GM19240 (cell line): ENCODE measurements around the gene COMMD1.
"Not testable (repeated sequence)": the region's sequence is repeated elsewhere in the genome, so short reads cannot be mapped to it uniquely, and the experiment has no call there.

Experiments
- DNase-seq: peaks from one replicate; pipeline ENCODE4 v3.0.0; 2011; ENCODE audit warnings: low spot score; ENCODE audit not compliant: insufficient read length

The COMMD1 gene

DNA sequence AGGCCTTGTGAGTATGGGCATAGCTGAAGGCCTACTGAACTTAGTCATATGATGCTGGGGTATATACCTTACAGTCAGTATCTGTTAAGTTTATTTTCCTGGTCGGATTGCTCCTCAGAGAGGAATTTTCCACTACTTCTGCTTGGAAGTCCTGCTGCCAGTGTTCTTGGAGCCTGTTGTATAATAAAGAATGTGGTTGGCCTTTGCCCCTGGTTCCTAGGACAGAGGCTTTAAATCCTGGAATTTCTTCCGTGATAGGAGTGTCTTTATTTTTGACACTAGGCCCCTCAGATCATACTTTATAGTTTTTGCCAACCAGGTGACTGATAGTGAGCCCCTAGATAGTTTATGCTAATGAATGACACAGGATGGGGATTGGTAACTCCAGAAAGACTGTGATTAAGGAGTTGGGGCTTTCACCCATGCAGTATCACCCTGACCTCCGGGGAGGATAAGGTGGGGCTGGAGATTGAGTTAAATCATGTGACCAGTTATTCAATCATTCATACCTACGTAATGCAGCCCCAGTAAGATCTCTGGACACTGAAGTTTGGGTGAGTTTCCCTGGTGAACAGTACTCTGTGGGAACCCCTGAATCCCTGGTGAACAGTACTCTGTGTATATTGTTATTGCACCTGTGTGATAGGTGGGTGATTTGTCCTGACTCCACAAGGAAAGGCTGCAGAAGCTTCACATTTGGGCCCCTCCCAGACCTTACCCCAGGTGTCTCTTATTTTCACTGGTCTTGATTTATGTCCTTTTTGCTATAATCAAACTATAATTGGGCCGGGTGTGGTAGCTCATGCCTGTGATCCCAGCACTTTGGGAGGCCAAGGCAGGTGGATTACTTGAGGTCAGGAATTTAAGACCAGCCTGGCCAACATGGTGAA lies 56.9 kb downstream of the COMMD1 start:
- DNase-seq = no peak

DNA sequence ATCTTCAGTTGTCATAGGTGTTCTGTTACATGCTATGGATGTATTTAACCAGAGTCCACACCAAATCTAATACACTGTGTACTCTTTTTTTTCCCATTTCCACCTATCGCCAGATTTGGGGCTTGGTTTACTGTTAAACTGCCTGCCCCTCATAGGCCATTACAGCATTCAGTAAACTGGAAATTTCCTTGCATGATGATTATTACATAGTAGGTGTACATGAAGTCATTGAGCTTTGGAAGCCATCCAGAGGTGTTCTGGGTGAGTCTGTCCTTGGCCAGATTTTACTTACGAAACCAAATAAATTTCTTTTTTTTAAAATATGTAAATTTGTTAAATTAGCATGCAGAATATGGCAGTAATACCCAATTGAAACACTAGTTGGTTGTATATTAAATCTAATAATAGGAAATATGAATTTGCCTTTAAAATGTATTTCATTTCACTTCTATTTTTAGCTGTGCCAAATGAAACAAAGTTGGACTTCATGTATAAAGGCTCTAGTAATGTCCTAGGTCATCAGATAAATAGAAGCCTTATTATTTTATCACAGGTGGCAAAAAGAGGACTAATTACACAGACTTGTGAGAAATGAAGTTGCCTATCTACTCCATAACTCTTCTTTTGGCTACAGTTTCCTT lies 60.7 kb downstream of the COMMD1 start:
- DNase-seq = no peak

DNA sequence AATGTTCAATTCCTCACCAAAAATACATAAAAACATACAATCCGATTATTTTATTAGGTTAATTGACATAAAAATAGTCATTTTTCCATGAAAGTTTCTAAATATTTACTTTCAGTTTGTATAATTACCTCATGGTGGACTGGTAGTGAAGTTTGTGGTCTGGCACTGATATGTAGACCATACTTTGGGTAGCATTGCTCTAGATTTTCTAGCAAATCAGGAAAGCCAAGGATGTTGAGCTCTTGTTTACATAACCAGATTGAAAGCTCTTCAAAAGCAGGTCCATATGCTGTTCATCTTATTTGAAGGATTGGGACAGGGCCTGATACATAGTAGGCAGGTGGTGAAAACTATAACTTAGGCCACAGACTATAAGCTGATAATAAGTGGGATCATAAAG lies 61.8 kb downstream of the COMMD1 start:
- DNase-seq = no peak

DNA sequence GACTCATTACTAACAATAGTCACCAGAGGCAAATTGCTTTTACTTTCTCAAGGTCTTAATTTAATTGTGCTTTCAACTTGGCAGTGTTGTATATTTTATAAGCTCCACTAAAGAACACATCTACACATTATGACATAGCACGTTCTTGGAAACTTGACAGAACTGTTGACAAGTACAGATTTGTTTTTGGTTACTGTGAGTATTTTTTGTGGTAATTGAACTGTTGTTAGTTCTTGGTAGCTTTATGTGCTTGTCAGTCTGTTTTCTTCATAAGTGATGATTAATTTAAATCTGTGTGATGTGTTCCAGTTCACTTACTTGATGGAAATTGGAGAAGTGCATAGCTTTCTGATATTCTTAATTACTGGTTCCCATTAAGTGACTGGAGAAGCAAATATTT lies 63.9 kb downstream of the COMMD1 start:
- DNase-seq = no peak

DNA sequence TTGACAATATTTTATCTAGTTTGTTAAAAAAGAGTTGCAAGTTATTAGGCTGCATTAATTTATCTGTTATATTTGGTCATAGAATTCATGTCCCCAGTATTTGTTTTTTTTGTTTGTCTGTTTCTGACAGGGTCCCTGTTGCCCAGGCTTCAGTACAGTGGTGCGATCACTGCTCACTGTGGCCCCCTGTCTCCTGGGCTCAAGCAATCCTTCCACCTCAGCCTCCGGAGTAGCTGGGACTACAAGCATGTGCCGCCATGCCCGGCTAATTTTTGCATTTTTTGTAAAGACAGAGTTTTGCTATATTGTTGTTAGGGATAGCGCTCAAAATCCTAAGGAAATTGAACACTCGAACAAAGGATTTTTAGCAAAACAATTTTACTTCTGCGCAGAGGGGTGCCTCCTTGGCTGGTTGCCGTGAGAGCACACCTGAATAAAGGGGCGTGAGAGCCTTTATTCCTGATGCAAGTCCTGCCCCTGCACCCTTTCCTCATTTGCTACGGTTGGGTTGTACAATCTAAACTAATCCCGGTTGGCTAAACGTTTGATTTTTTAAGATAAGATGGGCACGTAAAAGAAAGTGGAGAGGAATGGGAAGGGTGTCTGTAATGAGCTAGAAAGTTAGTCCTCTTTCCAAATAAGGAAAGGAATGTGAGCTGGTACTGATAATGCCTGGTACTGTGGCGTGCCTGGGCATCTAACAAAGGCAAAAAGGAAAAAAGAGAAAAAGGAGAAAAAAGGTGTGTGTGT lies 65.5 kb downstream of the COMMD1 start:
- no peak for DNase-seq

DNA sequence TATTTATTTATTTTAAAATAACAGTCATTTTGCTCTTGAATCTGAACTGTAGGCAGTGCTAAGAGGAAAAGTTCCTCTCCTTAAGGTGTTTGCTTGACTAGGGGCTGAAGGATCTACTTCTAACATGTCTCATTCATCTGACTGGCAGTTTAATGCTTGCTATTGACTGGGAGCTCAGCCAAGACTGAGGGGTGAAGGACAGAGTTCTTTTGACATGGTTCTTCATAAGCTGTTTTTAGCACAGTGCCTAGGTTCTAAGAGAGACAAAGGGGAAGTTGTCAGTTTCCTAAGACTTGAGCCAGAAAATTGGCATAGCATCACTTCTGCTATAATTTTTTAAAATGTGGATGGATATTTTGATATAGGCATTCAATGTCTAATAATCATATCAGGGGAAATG lies 73.0 kb downstream of the COMMD1 start:
- no peak for DNase-seq

DNA sequence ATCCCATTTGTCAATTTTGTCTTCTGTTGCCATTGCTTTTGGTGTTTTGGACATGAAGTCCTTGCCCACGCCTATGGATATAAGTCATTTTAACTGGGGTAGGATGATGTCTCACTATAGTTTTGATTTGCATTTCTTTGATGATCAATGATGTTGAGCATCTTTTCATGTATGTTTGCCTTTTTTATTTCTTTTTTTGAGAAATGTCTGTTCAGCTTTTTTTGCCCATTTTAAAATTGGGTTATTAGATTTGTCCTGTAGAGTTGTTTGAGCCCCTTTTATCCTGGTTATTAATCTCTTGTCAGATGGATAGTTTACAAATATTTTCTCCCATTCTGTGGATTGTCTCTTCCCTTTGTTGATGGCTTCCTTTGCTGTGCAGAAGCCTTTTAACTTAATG lies 75.3 kb downstream of the COMMD1 start:
- DNase-seq = no peak

DNA sequence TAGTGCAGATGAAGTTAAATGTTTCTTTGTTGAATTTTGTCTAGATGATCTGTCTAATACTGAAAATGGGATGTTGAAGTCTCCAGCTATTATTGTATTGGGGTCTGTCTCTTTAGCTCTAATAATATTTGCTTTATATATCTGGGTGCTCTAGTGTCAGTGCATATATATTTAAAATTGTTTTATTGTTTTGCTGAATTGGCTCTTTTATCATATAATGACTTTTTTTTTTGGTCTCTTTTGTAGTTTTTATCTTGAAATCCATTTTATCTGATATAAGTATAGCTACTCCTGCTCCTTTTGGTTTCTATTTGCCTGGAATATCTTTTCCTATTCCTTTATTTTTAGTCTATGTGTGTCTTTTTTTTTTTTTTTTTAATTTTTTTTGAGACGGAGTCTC lies 79.2 kb downstream of the COMMD1 start:
- no peak for DNase-seq

DNA sequence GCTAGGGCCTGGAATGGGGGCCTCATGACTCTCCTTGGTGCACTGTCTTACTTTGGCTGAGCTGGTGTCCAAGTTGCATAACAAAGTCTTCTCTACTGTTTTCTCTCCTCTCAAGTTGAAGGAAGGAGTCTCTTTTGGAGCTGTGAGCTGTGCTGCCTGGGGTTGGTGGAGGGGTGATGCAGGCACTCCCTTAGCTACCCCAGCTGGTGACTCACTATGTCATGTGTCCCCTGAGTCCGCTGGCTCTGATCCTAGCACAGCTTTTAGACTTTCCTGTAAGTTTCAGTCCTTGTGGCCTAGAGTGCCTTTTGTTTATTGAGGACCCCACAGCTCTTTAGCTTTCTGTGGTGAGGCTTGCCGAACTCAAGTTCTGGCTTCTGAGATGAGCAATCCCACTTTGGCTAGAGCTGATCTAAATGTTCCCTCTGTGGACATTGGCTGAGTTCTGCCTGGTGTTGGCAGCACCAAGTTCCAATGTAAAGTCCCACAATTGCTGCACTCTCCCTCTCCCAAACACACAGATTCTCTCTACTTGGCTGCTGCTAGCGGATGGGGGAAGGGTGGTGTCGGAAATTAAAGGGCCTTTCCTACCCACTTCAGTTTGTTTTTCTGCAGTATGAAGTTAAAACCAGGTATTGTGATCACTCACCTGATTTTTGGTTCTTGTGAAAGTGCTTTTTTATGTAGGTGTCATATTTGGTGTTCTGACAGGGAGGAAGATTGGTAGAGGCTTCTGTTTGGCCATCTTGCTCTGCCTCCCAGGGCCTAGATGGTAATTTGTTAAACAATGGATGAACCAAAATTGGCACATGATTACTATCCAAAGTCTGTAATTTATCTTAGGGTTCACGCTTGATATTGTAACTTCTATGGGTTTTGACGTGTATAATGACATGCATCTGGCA lies 83.2 kb downstream of the COMMD1 start:
- DNase-seq = no peak

DNA sequence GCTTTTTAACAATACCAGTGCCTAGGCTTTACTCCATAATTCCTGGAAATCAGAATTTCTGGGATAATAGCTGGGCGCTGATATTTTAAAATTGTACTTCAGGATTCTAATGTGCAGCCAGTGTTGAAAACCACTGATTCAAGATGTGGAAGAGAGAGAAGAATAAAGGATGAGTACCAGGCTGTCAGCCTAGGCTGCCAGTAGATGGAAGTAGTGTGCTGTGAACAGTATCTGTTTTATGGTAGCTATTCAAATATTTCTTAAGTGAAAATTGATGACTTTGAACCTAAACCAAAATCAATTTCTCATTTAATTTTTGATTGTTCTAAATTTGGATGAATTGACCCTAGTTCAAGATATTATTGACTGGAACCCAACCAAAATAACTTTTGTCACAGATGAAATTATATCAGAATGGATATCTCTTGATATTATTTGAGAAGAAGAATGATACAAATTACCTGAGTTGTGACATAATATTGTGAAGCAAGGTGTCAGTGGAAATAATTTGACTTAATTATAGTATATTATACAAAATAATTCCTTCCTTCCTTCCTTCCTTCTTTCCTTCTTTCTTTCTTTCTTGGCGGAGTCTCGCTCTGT lies 88.0 kb downstream of the COMMD1 start:
- DNase-seq = no peak

DNA sequence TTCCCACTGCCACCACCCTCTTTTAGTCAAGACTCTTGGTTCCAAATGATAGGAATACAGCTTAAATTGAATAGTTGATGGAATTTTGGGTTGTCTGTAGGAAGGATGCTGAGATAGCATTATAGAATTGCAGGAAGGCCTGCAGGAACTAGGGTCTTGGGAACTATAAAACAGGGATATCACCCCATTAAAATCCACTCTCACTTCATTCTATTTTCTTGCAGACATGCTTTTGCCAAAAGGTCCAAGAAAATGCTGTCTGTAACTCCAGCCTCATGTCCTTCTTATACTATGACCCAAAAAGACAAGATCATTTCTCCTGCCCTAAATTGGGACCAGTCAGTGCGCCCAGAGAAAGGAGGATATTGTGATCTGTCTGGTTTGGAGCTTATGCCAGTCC lies 89.1 kb downstream of the COMMD1 start:
- DNase-seq = no peak

DNA sequence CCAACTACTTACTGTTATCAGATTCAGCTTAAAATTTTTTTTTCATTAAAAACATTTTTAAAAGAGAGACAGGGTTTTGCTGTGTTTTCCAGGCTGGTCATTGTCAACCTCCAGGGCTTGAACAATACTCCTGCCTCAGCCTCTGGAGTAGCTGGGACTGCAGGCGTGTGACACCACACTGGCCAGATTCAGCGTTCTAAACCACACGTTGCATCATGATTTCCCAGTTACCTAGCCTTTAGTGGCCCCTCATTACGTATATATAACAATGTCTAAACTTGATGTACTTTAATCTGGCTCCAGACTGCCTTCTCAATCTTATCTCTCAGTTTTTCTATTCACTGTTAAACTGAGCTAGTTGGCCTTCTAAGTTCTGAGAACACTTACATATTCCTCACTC lies 89.6 kb downstream of the COMMD1 start:
- no peak for DNase-seq

DNA sequence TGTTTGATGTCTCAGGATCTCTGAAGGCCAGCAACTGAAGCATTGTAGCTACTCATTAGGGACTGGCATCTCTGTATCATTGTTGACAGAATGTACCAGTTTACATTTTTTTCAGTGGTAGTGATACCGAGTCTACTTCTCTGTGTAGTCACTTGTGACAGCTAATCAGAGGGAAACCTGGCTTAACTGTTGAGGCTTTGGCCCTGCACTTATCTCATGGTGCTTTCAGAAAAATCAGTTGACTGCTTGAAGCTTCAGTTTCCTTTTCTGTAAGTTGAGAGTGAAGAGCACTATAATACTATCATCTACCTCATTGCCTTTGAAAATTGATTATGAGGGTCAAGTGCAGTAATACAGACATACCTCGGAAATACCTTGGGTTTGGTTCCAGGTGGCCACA lies 90.0 kb downstream of the COMMD1 start:
- peak; percentile 35 for DNase-seq

DNA sequence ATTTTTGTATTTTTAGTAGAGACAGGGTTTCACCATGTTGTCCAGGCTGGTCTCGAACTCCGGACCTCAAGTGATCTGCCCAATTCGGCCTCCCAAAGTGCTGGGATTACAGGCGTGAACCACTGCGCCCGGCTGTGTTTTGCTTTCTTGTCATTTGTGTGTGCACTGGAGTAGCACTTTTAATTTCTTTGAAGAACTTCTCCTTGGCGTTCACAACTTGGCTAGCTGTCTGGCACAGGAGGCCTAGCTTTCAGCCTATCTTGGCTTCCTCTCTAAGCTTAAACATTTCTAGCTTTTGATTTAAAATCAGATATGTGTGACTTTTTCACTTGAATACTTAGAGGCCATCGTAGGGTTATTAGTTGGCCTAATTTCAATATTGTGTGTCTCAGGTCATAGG lies 93.0 kb downstream of the COMMD1 start:
- DNase-seq = no peak

DNA sequence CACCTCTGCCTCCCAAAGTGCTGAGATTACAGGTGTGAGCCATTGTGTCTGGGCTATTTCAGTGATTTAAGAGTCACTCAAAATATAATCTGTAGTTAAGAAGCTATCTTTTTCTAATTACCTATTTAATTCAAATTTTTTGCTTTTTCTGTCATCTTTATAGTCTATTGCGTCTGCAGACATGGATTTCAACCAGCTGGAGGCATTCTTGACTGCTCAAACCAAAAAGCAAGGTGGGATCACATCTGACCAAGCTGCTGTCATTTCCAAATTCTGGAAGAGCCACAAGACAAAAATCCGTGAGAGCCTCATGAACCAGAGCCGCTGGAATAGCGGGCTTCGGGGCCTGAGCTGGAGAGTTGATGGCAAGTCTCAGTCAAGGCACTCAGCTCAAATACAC lies 95.1 kb downstream of the COMMD1 start:
- DNase-seq = no peak

DNA sequence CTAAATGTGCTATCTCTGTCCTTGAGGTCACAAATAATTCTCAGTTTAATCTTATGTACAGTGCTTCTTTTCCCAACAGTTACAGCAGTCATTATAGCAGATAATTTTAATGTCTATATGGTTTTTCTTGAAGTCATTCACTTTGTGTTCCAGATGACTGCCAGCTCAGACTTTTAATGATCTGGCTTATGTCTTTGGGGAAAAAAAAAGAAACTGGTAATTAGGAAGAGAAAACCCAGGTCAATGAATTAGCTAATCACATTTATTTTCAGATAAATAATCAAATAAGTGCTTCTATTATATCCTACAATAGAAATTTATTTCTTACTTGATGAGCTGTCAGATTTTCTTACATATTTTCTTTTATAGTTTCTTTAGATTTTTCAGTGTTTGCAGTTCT lies 96.0 kb downstream of the COMMD1 start:
- no peak for DNase-seq

DNA sequence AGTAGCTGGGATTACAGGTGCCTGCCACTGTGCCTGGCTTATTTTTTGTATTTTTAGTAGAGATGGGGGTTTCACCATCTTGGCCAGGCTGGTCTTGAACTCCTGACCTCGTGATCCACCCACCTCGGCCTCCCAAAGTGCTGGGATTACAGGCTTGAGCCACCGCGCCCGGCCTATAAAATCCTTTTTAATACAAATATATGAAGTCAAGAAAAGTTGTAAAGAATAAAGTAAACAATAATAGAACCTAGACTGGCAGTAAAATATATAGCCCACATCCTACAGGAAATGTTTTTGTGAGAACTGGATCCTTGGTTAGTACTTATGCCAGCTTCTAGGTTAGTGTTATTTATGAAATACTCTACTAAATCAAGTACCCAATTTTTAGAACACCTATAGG lies 99.0 kb downstream of the COMMD1 start:
- not testable (repeated sequence) for DNase-seq

DNA sequence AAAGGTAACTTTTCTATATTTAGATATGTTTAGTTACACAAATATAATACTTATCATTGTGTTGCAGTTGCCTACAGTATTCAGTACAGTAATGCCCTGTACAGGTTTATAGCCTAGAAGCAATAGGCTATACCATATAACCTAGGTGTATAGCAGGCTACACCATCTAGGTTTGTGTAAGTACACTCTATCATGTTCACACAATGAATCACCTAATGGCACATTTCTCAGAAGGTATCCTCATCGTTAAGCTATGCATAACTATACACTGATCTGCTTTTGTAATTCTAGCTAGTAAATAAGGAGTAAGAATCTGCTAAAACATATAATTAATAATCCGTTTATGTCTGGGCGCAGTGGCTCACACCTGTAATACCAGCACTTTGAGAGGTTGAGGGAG lies 102.1 kb downstream of the COMMD1 start:
- DNase-seq = no peak

DNA sequence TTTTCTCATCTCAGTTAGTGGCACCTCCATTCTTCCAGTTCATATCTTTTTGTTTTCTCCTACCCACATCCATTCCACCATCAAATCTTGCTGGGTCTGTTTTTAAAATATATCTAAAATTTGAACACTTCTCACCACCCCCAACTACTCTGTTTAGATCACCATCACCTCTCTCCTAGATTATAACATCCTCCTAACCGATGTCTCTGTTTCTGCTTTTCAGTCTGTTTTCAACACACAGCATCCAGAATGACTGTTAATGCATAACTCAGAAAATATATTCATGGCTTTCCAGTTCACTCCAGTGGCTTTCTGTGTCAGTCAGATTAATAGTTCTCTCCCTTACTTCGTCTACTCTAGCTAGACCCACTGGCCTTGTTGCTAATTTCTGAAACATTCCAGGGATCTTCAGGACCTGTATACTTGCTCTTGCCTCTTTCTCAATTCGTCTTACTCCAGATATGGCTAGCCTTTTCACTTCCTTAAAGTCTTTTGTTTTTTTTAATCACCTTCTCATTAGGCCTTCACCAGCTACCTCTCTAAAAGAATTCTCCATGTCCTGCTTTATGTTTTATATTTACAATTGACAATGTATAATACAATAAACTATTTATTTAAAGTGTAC lies 105.3 kb downstream of the COMMD1 start:
- no peak for DNase-seq

DNA sequence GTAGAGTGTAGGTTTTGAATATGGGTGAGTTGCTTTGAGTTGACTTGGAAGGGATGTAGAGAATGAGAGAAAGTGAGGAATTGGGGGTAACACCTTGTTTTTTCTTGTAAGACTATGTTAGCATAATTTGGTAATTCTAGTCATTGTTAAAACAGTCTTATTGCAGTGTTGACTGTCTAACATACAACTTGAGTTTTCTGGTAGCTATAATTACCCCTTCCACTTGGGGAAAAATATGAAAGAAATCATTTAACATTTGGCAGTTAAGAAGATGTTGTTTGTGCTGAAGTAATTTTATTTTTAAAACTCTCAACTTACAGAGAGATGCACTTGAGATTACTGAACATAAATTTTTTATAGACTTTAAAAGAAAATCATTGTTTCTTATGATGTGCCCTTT lies 108.2 kb downstream of the COMMD1 start:
- no peak for DNase-seq
